WERI-Rb-1 (cell line): ENCODE data around the gene YAP1.

ENCODE experiments used
- DNase-seq: peaks from one replicate; pipeline ENCODE4 v3.0.0-alpha.2; 2020
- H3K27ac ChIP-seq: fragments of 250-450 bp; sonication (Bioruptor Pico); 2 replicates; pipeline ENCODE4 v1.5.1; 2020; ENCODE audit warnings: mild to moderate bottlenecking, moderate library complexity
- H3K27me3 ChIP-seq: fragments of 250-450 bp; sonication (Bioruptor Pico); 2 replicates; pipeline ENCODE4 v1.5.1; 2021; ENCODE audit warnings: mild to moderate bottlenecking, low read depth, moderate library complexity; ENCODE audit not compliant: insufficient read depth, severe bottlenecking
- H3K36me3 ChIP-seq: fragments of 250-450 bp; sonication (Bioruptor Pico); 2 replicates; pipeline ENCODE4 v1.5.1; 2020; ENCODE audit warnings: mild to moderate bottlenecking, moderate library complexity
- H3K4me3 ChIP-seq: 2 replicates; pipeline ENCODE4 v1.5.1; 2011; ENCODE audit warnings: low read depth, mild to moderate bottlenecking, control low read depth, low read length
- H3K9me3 ChIP-seq: fragments of 250-450 bp; sonication (Bioruptor Pico); 2 replicates; pipeline ENCODE4 v1.5.1; 2021; ENCODE audit warnings: mild to moderate bottlenecking, moderate library complexity; ENCODE audit not compliant: severe bottlenecking
- CTCF ChIP-seq: IDR thresholded peaks from 2 replicates; pipeline ENCODE4 v1.5.1; 2011; ENCODE audit warnings: low read depth, mild to moderate bottlenecking, control low read depth, inconsistent platforms, low read length

Gene YAP1

GRCh38 chr11:102163368-102163767, 53.1 kb downstream of the YAP1 start:
- no peaks in the 10 kb centered on the region for H3K27me3 ChIP-seq
- no peaks in the 10 kb centered on the region for H3K36me3 ChIP-seq
- no peak for TF ChIP-seq CTCF
- H3K4me3 ChIP-seq = no peak overlapping the region
- DNase-seq = no peak
- no peaks in the 10 kb centered on the region for H3K9me3 ChIP-seq
- H3K27ac ChIP-seq = no peak overlapping the region

GRCh38 chr11:102166175-102167064, 56.2 kb downstream of the YAP1 start:
- H3K4me3 ChIP-seq = no peak overlapping the region
- H3K36me3 ChIP-seq = no peaks in the 10 kb centered on the region
- DNase-seq = no peak
- TF ChIP-seq CTCF = no peak
- no peaks in the 10 kb centered on the region for H3K27me3 ChIP-seq
- no peak overlapping the region for H3K27ac ChIP-seq
- no peaks in the 10 kb centered on the region for H3K9me3 ChIP-seq

- Histone ChIP-seq H3K27ac (no peak overlapping the region), H3K4me3 (no peak overlapping the region), H3K9me3 (no peaks in the 10 kb centered on the region), H3K36me3 (no peaks in the 10 kb centered on the region), H3K27me3 (no peaks in the 10 kb centered on the region)
- no peak for TF ChIP-seq CTCF
- no peak for DNase-seq
Observed at GRCh38 chr11:102168481-102168880, 58.2 kb downstream of the YAP1 start.

GRCh38 chr11:102171101-102171500, 60.9 kb downstream of the YAP1 start:
- no peak overlapping the region for H3K27ac ChIP-seq
- no peaks in the 10 kb centered on the region for H3K36me3 ChIP-seq
- no peaks in the 10 kb centered on the region for H3K27me3 ChIP-seq
- H3K4me3 ChIP-seq = no peak overlapping the region
- TF ChIP-seq CTCF = no peak
- H3K9me3 ChIP-seq = no peaks in the 10 kb centered on the region
- no peak for DNase-seq

- no peak overlapping the region for H3K4me3 ChIP-seq
- no peak for DNase-seq
- TF ChIP-seq CTCF = no peak
- H3K36me3 ChIP-seq = no peaks in the 10 kb centered on the region
- H3K27ac ChIP-seq = no peak overlapping the region
- H3K9me3 ChIP-seq = no peaks in the 10 kb centered on the region
- no peaks in the 10 kb centered on the region for H3K27me3 ChIP-seq
Observed at GRCh38 chr11:102172127-102172848, 62.0 kb downstream of the YAP1 start.
